NCI-H1105 (cell line): Measurements from ENCODE around the gene FAM209A.
"Not testable (repeated sequence)": the region's sequence is repeated elsewhere in the genome, so short reads cannot be mapped to it uniquely, and the experiment has no call there.

Experiments used
- DNase-seq: peaks from one replicate; lab custom pipeline; 2025; lab: John Stamatoyannopoulos, UW

The FAM209A gene

DNA sequence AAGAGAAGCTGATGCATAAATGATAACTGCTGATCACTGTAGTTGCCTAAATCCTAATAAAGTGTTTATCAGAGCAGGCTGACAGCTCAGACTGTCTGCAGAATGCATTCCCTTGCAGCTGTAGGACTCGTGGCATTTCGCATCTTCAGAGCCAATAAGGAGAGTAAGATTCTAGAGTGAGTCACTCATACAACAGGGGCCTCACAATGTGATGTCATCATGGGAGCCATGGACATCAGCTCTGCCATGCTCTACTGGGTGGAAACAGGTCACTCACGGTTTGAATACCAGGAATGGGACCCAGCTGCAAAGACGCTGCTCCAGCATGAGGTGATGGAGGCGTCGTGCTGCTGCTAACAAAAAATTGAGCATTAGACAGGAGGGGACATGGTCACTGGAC is 15.9 kb downstream of the FAM209A start:
- DNase-seq = no peak

DNA sequence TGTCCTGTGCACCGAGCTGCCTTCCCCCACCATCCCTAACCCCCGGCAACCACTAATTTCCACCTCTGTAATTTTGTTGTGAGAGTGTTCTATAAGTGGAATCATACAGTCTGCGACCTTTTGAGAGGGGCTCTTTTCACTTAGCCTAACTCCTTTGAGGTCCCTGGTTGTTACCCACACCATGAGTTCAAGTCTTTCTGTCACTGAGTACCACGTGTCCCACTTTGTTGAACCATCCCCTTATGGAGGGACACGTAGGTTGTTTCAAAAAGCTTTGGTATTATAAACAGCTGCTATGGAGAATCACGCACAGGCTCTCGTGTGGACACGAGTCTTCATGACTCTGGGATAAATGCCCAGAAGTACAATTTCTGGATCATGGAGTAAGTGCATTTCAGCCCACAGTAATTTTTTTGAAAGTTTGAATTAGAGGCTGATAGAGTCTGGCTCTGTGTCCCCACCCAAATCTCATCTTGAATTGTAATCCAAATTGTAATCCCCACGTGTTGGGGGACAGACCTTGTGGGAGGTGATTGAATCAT is 18.0 kb downstream of the FAM209A start:
- no peak for DNase-seq

DNA sequence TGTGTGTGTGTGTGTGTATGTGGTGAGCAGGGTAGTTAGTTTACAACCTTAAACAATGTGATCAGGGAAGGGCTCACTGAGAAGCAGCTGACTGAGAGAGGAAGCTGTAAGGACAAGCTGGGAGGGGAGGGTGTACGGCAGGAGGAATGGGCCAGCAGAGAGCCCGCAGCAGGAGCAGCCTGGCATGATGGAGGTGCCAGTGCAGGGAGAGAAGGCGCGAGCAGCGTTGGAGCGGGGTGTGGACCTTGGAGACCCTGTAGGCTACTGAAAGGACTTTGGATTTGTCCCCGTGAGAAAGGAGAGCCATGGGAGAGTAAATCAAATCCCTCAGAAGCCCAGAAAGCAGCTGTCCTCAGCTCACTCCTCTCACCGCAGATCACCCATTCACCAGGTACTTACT is 27.0 kb downstream of the FAM209A start:
- DNase-seq = no peak

DNA sequence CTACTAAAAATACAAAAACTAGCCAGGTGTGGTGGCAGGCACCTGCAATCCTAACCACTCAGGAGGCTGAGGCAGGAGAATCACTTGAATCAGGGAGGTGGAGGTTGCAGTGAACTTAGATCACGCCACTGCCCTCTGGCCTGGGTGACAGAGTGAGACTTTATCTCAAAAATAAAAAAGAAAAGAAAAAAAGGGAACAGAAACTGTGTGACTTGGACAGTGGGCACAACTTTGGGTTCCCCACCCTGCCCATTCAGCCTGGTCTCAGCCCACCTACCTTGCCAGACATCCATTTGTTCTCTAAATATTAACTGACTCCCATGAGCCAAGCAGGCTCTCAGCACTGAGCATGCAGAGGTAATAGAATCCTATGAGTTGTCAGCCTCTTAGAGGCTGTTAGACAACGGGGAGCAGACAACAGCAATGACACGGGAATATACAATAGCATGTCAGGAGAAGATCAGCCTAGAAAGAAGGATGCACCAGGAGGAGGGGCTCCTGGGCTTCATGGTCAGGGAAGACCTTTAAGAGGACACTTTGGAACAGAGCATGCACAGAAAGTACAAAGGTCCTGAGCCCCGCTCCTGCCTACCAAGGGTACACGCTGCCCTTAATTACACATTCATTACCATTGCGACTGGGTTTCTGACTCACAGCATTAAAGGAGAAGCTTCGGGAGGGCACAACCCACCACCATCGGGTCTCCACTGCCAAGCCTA is 28.5 kb downstream of the FAM209A start:
- DNase-seq = no peak

DNA sequence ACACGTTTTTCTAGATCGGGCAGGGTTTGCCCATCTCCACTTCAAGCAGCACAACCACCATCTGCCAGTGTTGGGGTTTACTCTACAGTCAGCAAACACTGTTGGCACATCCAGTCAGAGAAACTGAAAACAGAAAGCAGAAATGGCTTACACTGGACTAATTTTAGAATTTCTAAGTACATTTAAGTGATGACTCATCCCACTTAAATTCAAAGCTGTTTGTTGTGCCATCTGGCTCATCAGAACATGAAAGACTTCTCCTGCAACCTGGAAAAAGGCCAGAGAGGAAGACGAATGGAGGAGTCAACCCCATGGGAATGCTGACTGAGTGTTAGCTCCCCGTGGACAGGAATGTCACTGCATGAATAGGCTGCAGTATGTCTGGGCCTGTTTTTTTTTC is 30.3 kb downstream of the FAM209A start:
- peak; percentile 11 for DNase-seq

DNA sequence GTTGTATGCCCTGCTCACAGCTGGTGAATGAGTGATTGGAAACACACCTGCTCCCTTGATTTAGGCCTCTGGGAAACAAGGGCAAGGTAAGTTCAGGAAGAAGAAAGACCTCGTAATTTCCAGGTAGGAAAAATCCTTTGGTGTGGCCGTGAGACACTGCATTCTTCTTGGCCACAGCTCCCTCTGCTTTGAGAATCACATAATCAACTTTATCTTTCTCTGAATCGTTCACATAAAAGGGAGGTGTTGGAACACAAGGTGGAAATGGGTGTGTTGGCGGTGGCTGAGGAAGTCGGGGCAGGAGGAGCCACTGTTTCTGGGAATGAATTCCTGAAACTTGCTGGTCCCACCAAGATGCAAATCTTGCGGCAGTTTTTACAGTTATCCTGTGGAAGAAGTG is 34.4 kb downstream of the FAM209A start:
- no peak for DNase-seq

DNA sequence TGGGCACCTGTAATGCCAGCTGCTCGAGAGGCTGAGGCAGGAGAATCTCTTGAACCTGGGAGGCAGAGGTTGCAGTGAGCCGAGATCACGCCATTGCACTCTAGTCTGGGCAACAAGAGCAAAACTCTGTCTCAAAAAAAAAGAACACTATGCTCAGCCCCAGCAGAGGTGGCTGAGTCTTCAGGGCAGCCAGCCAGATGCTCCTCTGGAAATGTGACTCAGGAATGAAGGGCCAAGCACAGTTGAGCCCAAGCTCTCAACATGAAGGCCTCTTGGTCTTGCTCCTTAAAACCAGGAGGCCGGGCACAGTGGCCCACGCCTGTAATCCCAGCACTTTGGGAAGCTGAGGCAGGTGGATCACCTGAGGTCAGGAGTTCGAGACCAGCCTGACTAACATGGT is 40.0 kb downstream of the FAM209A start:
- not testable (repeated sequence) for DNase-seq

DNA sequence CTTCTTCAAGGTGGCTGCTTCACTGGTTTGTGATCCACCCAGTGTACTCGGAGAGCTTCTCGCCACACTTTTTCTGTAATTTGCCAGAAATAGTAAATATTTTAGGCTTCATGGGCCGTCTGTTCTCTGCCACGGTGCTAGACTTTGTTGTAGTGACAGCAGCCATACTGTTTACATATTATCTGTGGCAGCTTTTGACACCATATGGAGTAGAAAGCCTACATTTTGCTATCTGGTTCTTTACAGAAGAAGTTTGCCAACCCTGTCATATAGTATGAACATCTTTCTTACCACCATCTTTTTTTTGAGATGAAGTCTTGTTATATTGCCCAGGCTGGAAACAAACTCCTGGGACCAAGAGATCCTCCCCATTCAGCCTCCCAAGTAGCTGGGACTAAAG is 41.0 kb downstream of the FAM209A start:
- DNase-seq = no peak

DNA sequence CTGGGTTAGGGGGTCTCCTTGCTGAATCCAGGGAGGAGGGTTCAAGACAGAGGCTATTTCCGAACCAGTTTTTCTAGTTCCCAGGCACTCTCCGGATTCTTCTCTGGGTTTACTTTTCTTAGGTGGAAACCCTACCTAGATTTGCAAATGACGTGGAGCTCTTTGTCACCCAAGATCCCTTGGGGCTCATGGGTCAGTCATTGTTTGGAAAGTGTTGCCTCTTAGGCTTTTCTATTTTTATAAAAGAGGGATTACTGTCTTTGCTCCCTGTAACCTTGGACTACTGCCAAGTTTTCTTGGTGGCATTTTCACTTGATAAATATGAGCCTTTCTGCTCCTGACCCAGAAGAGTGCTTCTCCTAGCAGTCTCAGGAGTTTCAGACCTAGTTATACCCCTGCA is 42.1 kb downstream of the FAM209A start:
- DNase-seq = peak; percentile 5

DNA sequence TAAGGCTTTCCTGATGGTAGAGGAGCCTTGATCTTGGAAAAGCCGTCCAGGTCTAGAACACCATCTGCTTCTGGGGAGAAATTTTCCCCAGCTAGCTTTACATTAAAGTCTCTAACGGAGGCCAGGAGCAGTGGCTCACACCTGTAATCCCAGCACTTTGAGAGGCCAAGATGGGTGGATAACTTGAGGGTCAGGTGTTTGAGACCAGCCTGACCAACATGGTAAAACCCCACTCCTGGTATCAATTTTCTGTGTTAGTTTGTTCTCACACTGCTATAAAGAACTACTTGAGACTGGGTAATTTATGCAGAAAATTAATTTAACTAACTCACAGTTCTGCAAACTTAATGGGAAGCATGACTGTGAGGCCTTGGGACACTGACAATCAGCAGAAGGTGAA is 46.3 kb downstream of the FAM209A start:
- no peak for DNase-seq

DNA sequence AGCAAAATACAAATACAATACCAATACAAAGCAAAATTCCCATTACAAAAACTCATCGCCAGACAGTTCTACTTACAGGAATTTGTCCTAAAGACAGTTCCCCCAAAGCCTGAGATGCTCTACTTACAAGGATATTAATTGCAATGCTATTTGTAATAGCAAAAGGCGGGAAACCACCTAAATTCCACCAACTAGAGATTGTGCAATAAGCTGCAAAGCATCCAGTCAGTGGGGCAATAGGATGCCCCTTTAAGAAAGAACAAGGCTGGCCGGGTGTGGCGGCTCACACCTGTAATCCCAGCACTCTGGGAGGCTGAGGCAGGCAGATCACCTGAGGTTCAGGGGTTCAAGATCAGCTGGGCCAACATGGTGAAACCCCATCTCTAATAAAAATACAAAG is 47.6 kb downstream of the FAM209A start:
- DNase-seq = no peak

DNA sequence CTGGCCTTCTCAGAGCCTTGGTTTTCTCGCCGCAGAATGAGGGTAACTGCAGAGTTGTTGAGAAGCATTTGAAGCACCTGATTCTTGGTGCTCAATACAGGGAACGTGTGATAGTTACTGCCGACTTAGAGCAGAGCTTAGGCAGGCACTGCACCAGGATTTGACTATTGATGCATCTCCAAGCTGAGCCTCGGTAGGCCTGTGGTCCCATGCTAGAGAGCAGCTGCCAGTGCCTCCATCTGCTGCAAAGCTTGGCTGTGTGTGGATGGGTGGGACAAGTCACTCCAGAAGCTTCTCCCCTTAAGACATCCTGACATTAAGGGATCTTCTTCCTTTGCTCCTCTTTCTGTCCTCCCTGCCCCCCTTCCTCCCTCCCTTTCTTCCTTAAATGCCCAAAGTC is 49.4 kb downstream of the FAM209A start:
- no peak for DNase-seq

DNA sequence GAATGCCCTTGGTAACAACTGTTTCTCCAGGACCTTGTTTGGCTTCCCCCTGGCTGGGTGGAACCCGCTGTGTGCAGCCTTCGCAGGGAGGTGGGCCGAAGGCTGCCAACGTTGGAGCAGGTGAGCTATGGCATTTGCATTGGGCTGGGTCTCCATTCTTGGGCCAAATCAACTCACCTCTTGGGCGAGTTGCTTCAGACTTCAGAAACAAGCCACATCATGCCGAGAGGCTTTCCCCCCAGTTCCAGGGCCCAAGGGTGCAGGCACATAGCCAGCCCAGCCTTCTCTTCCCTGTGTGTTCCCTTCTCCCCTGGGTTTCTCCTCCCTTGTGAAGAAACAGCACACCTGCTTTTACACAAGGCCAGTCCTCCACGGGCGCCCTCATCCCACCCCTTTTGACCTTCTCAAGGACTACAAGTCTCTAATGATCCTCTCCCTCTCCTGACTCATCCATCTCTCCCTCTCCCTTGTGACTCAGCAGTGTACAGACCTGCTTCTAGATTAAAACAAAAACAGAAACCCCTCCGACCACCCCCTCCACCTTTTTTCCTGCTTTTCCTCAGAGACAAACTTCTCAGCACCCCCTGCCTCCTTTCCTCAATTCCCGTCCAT is 50.1 kb downstream of the FAM209A start:
- no peak for DNase-seq

DNA sequence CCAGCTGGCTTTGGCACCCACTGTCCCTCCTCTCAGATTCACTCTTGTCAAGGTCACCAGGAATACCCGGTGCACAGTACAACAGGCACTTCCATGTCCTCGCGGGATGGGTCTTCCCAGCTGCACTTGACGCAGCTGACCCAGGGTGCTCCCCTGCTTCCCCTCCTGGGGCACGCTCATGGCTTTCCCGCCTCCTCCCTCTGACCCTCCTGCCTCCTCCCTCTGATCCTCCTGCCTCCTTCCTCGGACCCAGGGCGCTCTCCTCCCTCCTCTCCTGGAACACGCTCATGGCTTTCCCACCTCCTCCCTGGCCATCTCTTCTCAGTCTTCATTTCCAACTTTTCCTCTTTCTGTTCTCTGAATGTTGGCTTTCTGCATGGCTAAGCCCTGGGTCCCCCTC is 50.6 kb downstream of the FAM209A start:
- DNase-seq = no peak
